Suprapubic skin (tissue), 4 donors: ENCODE results near the gene USP48.

Experiments
- CTCF ChIP-seq, 2 donors: fragments of 200-600 bp in 1 of 2; fragments of 450-650 bp in 1 of 2; sonication (generic) in 1 of 2; IDR thresholded peaks; one replicate each; pipeline ENCODE4 v1.5.1; 2016 to 2019; ENCODE audit warnings: antibody characterized with exemption in 2 of 2, mild to moderate bottlenecking in 1 of 2, moderate library complexity in 1 of 2
- EP300 ChIP-seq: sonication (generic); formaldehyde crosslinking; IDR thresholded peaks from one replicate; pipeline ENCODE4 v1.6.1; 2017; ENCODE audit warnings: antibody characterized with exemption
- POLR2A ChIP-seq, 2 donors: fragments of 450-650 bp; IDR thresholded peaks; one replicate each; pipeline ENCODE4 v1.6.1; 2017; ENCODE audit warnings: antibody characterized with exemption in 2 of 2, mild to moderate bottlenecking in 2 of 2, moderate library complexity in 2 of 2
- POLR2AphosphoS5 ChIP-seq, 3 donors: sonication (generic); formaldehyde crosslinking; IDR thresholded peaks; one replicate each; pipeline ENCODE4 v1.6.1; 2017; ENCODE audit warnings: antibody characterized with exemption in 3 of 3

GRCh38 chr1:21650400-21650799 lies 132.5 kb downstream of the USP48 start:
- no peak for TF ChIP-seq CTCF (IDR thresholded peaks at IDR 0.05)
- no peak for TF ChIP-seq EP300
- no peak for TF ChIP-seq POLR2AphosphoS5 (IDR thresholded peaks at IDR 0.05)
- TF ChIP-seq POLR2A (IDR thresholded peaks at IDR 0.05), result no peak
